GM18951 (cell line): ENCODE measurements around the gene CFB.

Experiments used
- POLR2A ChIP-seq: IDR thresholded peaks from 4 replicates; pipeline ENCODE4 v1.6.1; 2011; ENCODE audit warnings: mild to moderate bottlenecking; ENCODE audit not compliant: insufficient read length, insufficient read depth; ENCODE audit errors: extremely low read depth
- in situ Hi-C: fragments of 300-500 bp; cut with MboI; formaldehyde crosslinking; loops from one replicate; pipeline ENCODE4 v1.12.0; 2022; ENCODE audit warnings: low sequenced_read_pairs, mixed read lengths, inconsistent platforms; ENCODE audit not compliant: unreplicated experiment

CFB gene

DNA sequence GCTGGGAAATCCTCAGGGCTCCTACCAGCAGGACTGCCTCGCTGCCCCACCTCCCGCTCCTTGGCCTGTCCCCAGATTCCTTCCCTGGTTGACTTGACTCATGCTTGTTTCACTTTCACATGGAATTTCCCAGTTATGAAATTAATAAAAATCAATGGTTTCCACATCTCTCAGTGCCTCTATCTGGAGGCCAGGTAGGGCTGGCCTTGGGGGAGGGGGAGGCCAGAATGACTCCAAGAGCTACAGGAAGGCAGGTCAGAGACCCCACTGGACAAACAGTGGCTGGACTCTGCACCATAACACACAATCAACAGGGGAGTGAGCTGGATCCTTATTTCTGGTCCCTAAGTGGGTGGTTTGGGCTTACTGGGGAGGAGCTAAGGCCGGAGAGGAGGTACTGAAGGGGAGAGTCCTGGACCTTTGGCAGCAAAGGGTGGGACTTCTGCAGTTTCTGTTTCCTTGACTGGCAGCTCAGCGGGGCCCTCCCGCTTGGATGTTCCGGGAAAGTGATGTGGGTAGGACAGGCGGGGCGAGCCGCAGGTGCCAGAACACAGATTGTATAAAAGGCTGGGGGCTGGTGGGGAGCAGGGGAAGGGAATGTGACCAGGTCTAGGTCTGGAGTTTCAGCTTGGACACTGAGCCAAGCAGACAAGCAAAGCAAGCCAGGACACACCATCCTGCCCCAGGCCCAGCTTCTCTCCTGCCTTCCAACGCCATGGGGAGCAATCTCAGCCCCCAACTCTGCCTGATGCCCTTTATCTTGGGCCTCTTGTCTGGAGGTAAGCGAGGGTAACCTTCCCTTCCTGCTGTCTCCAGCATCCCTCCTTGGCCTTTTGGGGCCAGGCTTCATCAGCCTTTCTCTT is at the start of gene CFB:
CFB (plus strand) TSS at position 589 of the 863 bp plus-strand sequence; CDS start at position 716, 127 bp downstream.
- in situ Hi-C loops = no loop called here
- no peak for TF ChIP-seq POLR2A

DNA sequence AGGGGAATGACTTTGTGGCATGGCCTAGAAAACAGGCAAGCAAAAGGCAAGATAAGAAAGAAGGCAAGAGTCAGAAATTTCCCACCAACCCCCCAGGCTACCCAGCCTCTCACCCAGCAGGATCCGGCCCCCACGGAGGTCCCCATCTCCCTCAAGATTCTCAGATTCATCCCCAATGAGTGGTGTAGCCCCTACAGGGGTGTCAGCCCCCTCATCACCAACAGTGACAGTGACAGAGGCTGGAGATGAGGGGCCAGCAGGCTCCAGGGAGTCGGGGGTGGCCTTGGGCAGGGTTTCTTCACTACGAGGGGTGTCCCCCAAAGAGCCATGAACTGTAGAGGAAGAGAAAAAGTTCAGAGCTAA is 49.4 kb upstream of the CFB start:
- in situ Hi-C loops = no loop called here

DNA sequence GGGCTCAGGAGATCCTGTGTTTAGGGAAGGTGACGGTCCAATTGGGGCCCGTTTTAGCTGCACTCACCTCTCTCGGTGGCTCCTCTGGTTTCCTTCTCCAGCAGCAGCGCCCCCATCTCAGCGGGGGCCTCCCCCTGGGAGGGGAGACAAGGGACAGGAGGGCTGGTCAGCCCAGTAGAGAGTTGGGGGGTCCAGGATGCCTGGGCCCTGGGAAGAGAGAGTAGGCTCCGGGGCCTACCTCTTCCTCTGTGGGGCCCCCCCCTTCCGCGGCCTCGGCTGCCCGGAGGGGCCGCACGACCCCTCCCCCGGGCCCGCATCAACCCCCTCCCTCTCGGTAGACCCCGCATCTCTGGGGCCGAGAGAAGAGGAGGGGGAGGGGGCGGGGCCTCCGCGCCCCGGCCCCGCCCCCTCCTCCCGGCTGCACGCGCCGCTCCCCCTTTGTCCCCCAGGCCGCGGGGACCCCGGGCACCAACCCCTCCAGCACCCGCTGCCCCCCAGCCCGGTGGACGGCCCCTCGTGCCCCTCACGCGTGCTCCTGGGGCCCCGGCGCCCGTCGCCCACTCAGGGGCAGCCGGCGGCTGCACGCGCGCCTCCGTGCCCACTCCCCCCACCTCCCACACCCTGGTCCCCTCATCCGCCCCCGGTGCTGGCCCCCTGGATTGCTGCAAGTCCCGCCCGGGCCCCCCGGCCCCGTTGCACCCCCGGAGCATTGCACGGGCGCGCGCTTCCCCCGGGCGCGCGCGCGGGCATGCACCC is 48.9 kb upstream of the CFB start:
- no peak for TF ChIP-seq POLR2A
- in situ Hi-C loops = no loop called here

More for the DNA sequence above, 49.4 kb upstream of the CFB start:
- TF ChIP-seq POLR2A = no peak

DNA sequence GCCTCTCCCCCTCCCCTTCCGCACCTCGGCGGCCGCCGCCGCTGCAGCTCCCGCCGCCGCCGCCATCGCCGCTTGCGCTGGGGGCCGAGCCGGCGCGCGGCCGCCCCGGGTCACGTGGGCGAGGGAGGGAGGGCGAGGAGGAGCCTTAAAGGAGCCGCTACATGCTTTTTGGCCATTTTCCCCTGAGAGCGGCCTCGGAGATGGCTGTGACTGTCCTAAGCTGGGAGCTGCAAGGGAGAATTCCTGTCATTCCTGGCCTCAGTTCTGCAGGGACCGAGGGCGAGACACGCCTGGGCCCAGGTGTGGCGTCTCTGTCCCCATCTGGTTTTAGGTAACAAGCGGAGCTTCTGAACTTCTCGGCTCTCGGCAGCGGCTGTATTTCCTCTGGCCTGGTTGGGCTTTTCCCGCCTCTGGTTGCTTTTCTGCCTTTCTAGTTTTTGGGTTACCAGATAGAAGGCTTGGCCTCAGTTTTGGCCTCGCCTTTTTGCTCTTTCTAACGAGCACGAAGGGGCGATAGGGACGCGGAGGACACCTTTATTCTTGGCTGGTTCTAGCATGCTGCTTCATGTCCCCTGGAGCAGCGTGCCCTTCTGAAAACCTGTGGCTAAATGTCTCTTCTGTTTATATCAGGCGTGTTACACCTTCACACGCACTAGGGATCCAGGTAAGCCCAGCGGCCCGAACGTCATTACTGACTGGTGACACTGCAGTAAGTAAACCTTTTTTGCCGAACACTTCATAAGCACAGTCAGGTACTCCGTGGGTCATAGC is 48.1 kb upstream of the CFB start, which contains the start of gene EHMT2:
EHMT2 (minus strand) TSS at position 87 of the 771 bp plus-strand sequence; CDS start at position 66, 21 bp downstream.
- TF ChIP-seq POLR2A = peak; percentile 72
- in situ Hi-C loops = no loop called here

DNA sequence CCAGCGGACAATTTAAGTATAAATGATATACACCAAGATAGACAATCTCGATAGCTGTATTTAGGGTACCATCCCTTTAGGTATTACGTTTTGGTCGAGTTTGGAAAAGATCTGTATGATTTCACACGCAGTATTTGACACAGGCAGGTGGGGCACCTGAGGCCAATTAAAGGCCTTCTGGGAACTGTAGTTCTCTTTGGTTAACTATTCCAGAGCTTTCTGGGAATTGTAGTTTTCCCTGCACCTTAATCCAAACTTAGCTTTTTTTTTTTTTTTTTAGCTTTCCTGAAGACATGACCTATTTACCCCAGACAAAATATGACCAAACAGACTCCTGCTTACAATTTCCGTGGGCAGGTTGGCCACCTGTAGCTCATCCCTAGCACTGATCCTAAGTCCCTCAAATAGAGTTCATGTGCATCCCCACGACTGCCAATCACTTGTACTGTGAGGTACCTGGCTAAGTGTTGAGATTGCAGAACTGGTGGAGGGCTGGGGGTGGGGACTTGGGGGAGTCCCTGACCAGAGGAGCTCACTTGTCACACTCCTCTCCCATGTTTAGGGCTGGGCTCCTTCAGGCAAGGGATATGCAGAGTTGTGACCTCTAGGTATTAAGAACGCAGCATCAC is 47.4 kb upstream of the CFB start:
- TF ChIP-seq POLR2A = no peak
- in situ Hi-C loops = no loop called here

DNA sequence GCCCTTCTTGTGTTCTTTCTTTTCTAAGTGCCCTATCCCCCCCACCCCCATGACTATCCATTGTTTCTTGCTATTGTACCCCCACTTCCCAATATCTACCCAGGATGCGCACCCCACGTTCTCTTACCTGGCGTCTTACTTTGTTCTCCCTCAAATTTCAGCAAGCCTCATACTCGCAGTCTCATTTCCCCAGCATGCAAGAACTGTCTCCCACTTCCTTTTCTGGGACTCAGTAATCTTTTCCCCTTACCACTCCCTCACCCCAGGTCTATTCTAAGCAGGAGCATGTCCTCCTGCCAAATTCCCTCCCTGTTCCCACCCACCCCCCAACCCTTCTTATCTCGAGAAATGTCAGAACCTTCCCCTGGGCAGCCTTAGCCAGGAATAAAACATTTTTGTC is 46.7 kb upstream of the CFB start:
- in situ Hi-C loops = no loop called here
- TF ChIP-seq POLR2A = no peak

DNA sequence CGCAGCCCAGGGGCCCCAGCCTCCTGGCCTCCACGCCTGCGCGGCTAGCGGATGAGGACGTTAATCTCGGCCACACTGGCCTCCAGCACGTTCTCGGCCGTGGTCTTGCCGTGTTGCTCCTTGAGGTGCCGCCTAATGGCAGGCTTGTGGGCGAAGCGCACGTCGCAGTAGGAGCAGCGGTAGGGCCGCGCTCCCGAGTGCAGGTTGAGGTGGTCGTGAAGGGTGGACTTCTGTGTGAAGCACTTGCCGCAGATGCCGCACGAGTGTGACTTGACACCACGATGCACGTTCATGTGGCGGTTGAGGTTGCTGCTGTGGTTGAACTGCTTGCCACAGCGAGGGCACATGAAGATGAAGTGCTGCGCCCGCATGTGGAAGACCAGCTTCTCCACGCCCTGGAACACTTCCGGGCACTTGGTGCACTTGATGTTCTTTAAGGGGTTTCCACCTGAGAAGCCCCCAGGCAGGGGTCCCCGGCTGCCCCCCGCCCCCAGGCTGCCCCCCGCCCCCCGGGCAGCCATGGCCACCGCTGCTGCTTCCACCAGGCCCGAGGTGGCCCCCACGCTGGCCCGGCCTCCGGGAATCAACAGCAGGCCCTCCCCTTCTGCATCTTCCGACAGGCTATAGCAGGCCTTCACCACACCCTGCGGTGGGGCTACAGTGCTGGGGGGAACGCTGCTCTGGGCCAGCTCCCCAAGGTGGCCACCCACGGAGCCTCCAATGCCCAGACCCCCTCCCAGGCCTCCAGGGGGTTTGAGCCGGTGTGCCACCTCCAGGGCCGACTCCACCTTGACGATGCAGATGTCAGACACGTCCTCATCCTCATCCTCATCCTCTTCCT is 45.8 kb upstream of the CFB start:
- no peak for TF ChIP-seq POLR2A
- in situ Hi-C loops = no loop called here

DNA sequence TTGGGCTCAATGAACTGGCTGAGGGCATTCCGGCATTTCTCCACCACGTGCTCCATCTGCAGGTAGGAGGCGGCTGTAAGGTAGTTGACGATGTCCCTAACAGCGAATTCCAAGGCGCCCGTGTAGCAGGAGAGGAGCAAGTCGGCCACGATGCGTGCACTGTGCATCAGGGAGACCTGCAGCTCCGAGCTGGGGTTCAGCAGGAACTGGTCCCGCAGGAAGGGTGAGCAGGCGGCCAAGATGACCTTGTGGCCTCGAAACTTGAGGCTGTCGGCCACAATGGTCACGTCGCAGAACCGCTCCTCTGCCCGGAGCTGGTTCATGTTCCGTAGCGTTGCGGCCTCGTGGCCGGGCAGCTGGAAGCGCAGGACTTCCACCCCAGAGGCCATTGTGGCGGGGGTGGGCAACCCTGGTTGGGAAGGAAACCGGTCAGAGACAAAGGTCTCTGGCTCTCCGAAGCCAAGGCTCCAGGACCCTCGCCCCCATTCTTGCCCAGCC is 44.9 kb upstream of the CFB start:
- in situ Hi-C loops = no loop called here
- TF ChIP-seq POLR2A = no peak

DNA sequence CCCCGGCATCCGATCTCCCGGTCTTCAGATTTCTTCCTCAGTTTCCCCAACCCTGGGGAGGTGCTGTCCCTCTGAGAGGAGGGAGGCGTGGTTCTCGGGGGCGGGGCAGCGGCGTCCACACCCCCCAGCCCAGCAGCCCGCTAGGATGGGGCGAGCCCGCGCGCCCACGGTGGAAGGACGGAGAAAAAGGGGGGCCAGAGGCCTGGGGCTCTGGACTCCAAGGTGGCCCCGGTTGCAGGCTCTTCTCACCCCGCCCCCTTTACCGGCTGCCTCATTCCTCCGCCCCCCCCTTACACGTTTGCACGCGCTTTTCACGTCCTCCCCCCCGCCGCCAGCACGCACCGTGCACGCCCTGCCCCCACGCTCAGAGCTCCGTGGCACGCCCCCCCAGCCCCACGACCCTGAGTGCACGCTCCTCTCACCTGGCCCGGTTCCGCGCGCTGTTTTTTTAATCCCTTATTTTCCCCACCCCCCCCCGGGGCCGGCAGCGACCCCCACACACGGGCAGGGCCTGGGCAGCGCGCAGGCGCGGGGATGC is 44.4 kb upstream of the CFB start:
- in situ Hi-C loops = no loop called here
- TF ChIP-seq POLR2A = peak; percentile 20

DNA sequence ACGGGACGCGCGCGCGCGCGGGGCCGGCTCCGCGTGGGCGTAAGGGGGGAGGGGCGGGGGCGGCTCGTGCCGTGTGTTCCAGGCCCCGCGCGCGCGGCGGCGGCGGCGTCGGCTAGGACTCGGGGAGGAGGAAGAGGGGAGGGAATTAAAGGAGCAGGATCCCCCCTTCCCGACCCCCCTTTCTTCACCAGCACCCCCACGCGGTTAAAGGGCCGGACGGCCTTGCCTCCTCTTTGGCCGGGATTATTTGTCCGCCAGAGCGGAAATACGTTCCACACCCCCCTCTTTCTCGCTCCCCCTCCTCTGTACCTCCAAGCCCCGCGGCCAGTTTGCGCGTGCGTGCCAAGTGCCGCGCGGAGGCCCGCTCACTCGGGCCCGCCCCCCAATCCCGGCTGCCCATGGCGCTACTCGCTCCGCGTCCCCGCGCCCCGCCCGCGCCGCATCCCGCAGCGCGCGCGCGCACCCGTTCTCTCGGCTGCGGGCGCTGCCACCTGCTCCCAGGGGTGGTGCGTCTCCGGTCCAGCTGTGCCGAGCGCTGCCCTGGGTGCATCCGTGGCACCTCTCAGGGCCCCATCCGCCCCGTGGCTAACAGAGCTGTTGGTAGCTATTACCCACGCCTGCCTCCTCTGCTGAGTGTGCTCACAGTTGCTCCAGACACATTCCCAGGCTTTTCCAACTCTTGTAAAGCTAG is 43.8 kb upstream of the CFB start, which contains the start of gene ZBTB12:
ZBTB12 (minus strand) TSS at position 134 of the 691 bp plus-strand sequence. CDS start 781 bp downstream, outside the sequence.
- in situ Hi-C loops = no loop called here
- peak; percentile 59 for TF ChIP-seq POLR2A

DNA sequence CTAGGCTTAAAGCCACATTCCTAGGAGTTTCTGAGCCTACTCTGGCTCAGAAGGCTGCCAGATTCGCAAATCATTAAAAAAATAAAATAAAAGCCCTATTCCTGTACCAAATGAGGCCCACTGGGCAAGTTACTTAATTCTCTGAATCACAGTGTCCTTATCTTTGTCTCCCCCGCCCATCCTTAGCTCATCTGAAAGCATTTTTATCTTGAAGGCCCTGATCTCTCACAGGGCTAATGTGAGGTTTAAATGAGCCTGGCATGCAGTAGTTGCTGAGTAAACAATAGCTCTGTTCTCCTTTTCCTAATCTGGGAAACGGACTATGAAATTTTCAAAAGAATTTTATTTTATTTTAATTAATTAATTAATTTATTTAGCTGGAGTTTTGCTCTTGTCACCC is 41.9 kb upstream of the CFB start:
- in situ Hi-C loops = no loop called here
- no peak for TF ChIP-seq POLR2A

DNA sequence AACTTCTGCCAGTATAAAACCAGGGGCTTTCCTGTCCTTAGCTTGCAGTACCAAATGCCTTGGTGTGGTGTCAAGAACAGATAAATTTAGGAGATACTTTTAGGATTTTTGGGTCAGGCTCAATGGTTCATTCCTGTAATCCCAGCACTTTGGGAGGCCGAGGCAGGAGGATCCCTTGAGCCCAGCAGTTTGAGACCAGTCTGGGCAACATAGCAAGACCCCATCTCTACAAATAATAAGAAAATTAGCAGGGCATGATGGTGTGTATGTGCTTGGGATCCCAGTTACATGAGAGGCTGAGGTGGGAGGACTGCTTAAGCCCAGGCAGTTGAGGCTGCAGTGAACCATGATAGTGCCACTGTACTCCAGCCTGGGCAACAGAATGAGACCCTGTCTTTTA is 40.9 kb upstream of the CFB start:
- TF ChIP-seq POLR2A = no peak
- in situ Hi-C loops = no loop called here
